HepG2 (cell line): ENCODE data around the gene CDNF. TPM values are rescaled to one million over a fixed set of nuclear protein-coding genes. Genes with fewer than 3 reads are reported as not detected.

ENCODE experiments used
- ATAC-seq: fragments of 200-7000 bp; cut with Tn5 transposase; 3 replicates; pipeline ENCODE4 v1.9.1; 2020; ENCODE audit warnings: mild to moderate bottlenecking, moderate library complexity
- BruUV-seq: library from RNA; stranded (reverse); fragments of 400-500 nt; replicated peaks from 2 replicates; lab custom pipeline; 2021; lab: Mats Ljungman, UMichigan
- CTCF ChIA-PET: fragments of 300-600 bp; formaldehyde crosslinking; extraction: SDS; loops from one replicate; lab custom pipeline; 2021; ENCODE audit warnings: low total read pairs, inconsistent platforms, low intra/inter-chr PET ratio; lab: Yijun Ruan, JAX
- POLR2A ChIA-PET: fragments of 350-600 bp; sonication (Branson Sonifier 250); formaldehyde crosslinking; loops from one replicate; lab custom pipeline; 2020; ENCODE audit warnings: antibody characterized with exemption, inconsistent platforms; lab: Yijun Ruan, JAX
- DNase-seq: peaks from one replicate; pipeline ENCODE4 v3.0.0-alpha.2; 2015; ENCODE audit warnings: low spot score
- FAIRE-seq: peaks from 3 replicates; lab custom pipeline; 2011; peaks lifted over from hg19 to GRCh38; lab: Jason Lieb, UNC
- H2AFZ ChIP-seq: one replicate; pipeline ENCODE4 v1.6.1; 2011; ENCODE audit warnings: low read length, inconsistent platforms
- H3K27ac ChIP-seq: fragments of 300-600 bp; 3 replicates; pipeline ENCODE4 v1.8.0; 2011; ENCODE audit warnings: mixed run types, mild to moderate bottlenecking, mixed read lengths, low read length, inconsistent platforms; ENCODE audit not compliant: insufficient read depth; ENCODE audit errors: extremely low read length
- H3K27me3 ChIP-seq, 2 experiments: fragments of 200-600 bp in 1 of 2; 2 replicates in 1 of 2; 3 replicates in 1 of 2; pipeline versions ENCODE4 v1.6.0 to v1.8.0; 2011; ENCODE audit warnings: low read length in 2 of 2, mild to moderate bottlenecking in 2 of 2, moderate library complexity in 2 of 2, inconsistent platforms in 1 of 2; ENCODE audit not compliant: insufficient read depth in 2 of 2, control insufficient read depth in 1 of 2
- H3K36me3 ChIP-seq, 2 experiments: fragments of 200-600 bp in 1 of 2; replicated peaks in 1 of 2; 2 replicates in 1 of 2; 3 replicates in 1 of 2; pipeline versions ENCODE4 v1.5.1 to v1.8.0; 2011; ENCODE audit warnings: low read length in 2 of 2, inconsistent platforms in 1 of 2; ENCODE audit not compliant: insufficient read depth in 2 of 2, control insufficient read depth in 1 of 2
- H3K4me1 ChIP-seq: 2 replicates; pipeline ENCODE4 v1.5.1; 2012; ENCODE audit warnings: low read length, inconsistent platforms; ENCODE audit not compliant: insufficient read depth
- H3K4me2 ChIP-seq: 2 replicates; pipeline ENCODE4 v1.6.0; 2011; ENCODE audit warnings: low read depth, low read length, inconsistent platforms
- H3K4me3 ChIP-seq, 3 experiments: fragments of 200-600 bp in 1 of 3; sonication (generic), shearing (Covaris generic) in 1 of 3; replicated peaks in 1 of 3; 2 replicates each; pipeline ENCODE4 v1.5.1; 2011 to 2016; ENCODE audit warnings: low read length in 3 of 3, inconsistent platforms in 2 of 3, low read depth in 2 of 3, mild to moderate bottlenecking in 2 of 3, control low read depth in 1 of 3, mixed read lengths in 1 of 3; ENCODE audit not compliant: insufficient read depth in 1 of 3
- H3K79me2 ChIP-seq: one replicate; pipeline ENCODE4 v1.6.1; 2011; ENCODE audit warnings: low read length, inconsistent platforms; ENCODE audit not compliant: insufficient read depth
- H3K9ac ChIP-seq: 2 replicates; pipeline ENCODE4 v1.6.0; 2011; ENCODE audit warnings: mild to moderate bottlenecking, low read depth, low read length, inconsistent platforms; ENCODE audit not compliant: insufficient read depth
- H3K9me3 ChIP-seq: 2 replicates; pipeline ENCODE4 v1.5.1; 2012; ENCODE audit warnings: mild to moderate bottlenecking, low read length
- H4K20me1 ChIP-seq: 2 replicates; pipeline ENCODE4 v1.6.0; 2011; ENCODE audit warnings: inconsistent platforms, mild to moderate bottlenecking, low read length, moderate library complexity; ENCODE audit not compliant: insufficient read depth
- AGO1 ChIP-seq: fragments of 200-400 bp; formaldehyde crosslinking; IDR thresholded peaks from 2 replicates; pipeline ENCODE4 v1.6.1; 2017; ENCODE audit warnings: mild to moderate bottlenecking, low read depth, low read length, moderate library complexity; ENCODE audit not compliant: poor library complexity, severe bottlenecking
- DR1 ChIP-seq: sonication (generic); formaldehyde crosslinking; IDR thresholded peaks from 2 replicates; pipeline ENCODE4 v1.8.0; 2021; ENCODE audit warnings: mild to moderate bottlenecking, missing genetic modification reagents, inconsistent platforms
- DRAP1 ChIP-seq: IDR thresholded peaks from 2 replicates; pipeline ENCODE4 v1.6.1; 2016; ENCODE audit warnings: missing genetic modification reagents, missing compliant biosample characterization
- MBD4 ChIP-seq: IDR thresholded peaks from 2 replicates; pipeline ENCODE4 v1.6.1; 2012; ENCODE audit warnings: low read length, inconsistent platforms, borderline replicate concordance
- NPAS2 ChIP-seq: sonication (generic); formaldehyde crosslinking; IDR thresholded peaks from 2 replicates; pipeline ENCODE4 v1.8.0; 2022; ENCODE audit warnings: mild to moderate bottlenecking, missing genetic modification reagents, borderline replicate concordance
- NRL ChIP-seq: sonication (generic); formaldehyde crosslinking; IDR thresholded peaks from 2 replicates; pipeline ENCODE4 v1.5.0; 2020; ENCODE audit warnings: missing genetic modification reagents, mild to moderate bottlenecking, moderate library complexity, borderline replicate concordance
- PAXIP1 ChIP-seq: sonication (generic); formaldehyde crosslinking; conservative IDR thresholded peaks from 2 replicates; pipeline ENCODE4 v1.4.0; 2020; ENCODE audit warnings: mild to moderate bottlenecking, missing genetic modification reagents, moderate library complexity
- RAD21 ChIP-seq: fragments of 450-650 bp; formaldehyde crosslinking; IDR thresholded peaks from 2 replicates; pipeline ENCODE4 v1.5.0; 2020; ENCODE audit warnings: mild to moderate bottlenecking
- SAP130 ChIP-seq: IDR thresholded peaks from 2 replicates; pipeline ENCODE4 v1.6.1; 2016; ENCODE audit warnings: low read depth
- SMAD9 ChIP-seq: sonication (generic); formaldehyde crosslinking; IDR thresholded peaks from 2 replicates; pipeline ENCODE4 v1.5.1; 2020; ENCODE audit warnings: mild to moderate bottlenecking, missing genetic modification reagents
- STAT5B ChIP-seq: sonication (generic); formaldehyde crosslinking; IDR thresholded peaks from 2 replicates; pipeline ENCODE4 v1.4.0; 2020; ENCODE audit warnings: missing genetic modification reagents
- ZFP90 ChIP-seq: sonication (generic); formaldehyde crosslinking; IDR thresholded peaks from 2 replicates; pipeline ENCODE4 v1.8.0; 2022; ENCODE audit warnings: missing genetic modification reagents, mild to moderate bottlenecking, inconsistent platforms, borderline replicate concordance
- ZNF354B ChIP-seq: sonication (generic); formaldehyde crosslinking; IDR thresholded peaks from 2 replicates; pipeline ENCODE4 v1.8.0; 2022; ENCODE audit warnings: mild to moderate bottlenecking, missing genetic modification reagents
- ZNF414 ChIP-seq: sonication (generic); formaldehyde crosslinking; IDR thresholded peaks from 2 replicates; pipeline ENCODE4 v1.5.0; 2020; ENCODE audit warnings: missing genetic modification reagents
- ZNF766 ChIP-seq: sonication (generic); formaldehyde crosslinking; IDR thresholded peaks from 2 replicates; pipeline ENCODE4 v1.5.0; 2020; ENCODE audit warnings: missing genetic modification reagents, borderline replicate concordance
- ZSCAN9 ChIP-seq: IDR thresholded peaks from 2 replicates; pipeline ENCODE4 v1.6.1; 2016; ENCODE audit warnings: borderline replicate concordance
- WGBS: methylation state at CpG from one replicate; pipeline ENCODE4 v1.1.6; 2017; ENCODE audit warnings: low lambda C conversion rate; 5-methylcytosine and 5-hydroxymethylcytosine counted together
- in situ Hi-C: cut with HindIII; loops from 2 replicates; pipeline ENCODE4 v1.10.0; 2017; ENCODE audit warnings: low pct_unique_long_range_greater_than_20kb; ENCODE audit not compliant: extremely low pct_ligation_motif_present
- intact Hi-C: fragments of 100-400 bp; cut with micrococcal nuclease; formaldehyde crosslinking; loops from one replicate; pipeline ENCODE4 v1.10.0; 2022; ENCODE audit not compliant: unreplicated experiment
- polyA plus RNA-seq, 8 experiments: library from polyadenylated mRNA; depleted of rRNA in 3 of 8; stranded (reverse) in 7 of 8; unstranded in 1 of 8; fragments of >200 nt; fragmentation: Illumina TruSeq in 4 of 8; extraction: Trizol in 4 of 8; gene quantifications; 2 replicates each; pipeline versions ENCODE4 v1.2.1 to v1.2.3, GENCODE V29; 2011 to 2016; ENCODE audit warnings: low read depth in 4 of 8, missing spikeins in 1 of 8, mixed read lengths in 1 of 8; ENCODE audit not compliant: insufficient read depth in 1 of 8
- total RNA-seq, 5 experiments: library from RNA; depleted of rRNA; stranded (reverse); fragments of >200 nt; fragmentation: Illumina TruSeq; extraction: Trizol; gene quantifications; 2 replicates each; pipeline ENCODE4 v1.2.3, GENCODE V29; 2016; ENCODE audit warnings: low read depth in 1 of 5

Gene CDNF
- total and polyA plus RNA-seq, 2 of the 13 experiments (the other 11 are each of a cell fraction or from before 2014, with no cell fraction given) = 0.29 to 0.33 TPM

DNA sequence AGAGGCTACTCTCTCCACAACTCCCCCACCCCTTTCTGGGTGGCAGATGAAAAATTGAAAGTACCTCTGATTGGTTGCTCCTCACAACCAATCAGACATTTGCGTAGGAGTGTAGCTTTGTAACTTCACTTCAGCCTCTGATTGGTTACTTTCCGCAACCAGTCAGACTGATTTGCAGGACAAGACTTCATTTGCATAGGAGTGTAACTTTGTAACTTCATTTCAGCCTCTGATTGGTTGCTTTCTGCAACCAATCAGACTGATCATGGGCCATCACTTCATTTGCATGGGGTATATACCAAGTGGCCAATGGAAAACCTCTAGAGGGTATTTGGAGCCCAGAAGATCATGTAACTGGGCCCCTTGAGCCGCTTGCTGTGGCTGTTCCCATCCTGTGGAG is 25.6 kb downstream of the CDNF start (continued):
- no peak for TF ChIP-seq ZNF414 (CRISPR knock-in tag)
- TF ChIP-seq ZNF766 (CRISPR knock-in tag) = no peak
- TF ChIP-seq DR1 (CRISPR knock-in tag) = 0 out of 2 replicates have a peak, but pooled peaks have one; percentile 29
- 0 out of 2 replicates have a peak, but pooled peaks have one; percentile 48 for TF ChIP-seq DRAP1 (CRISPR knock-in tag)
- no peak for TF ChIP-seq STAT5B
- TF ChIP-seq SAP130 (CRISPR knock-in tag) = 0 out of 2 replicates have a peak, but pooled peaks have one; percentile 32

DNA sequence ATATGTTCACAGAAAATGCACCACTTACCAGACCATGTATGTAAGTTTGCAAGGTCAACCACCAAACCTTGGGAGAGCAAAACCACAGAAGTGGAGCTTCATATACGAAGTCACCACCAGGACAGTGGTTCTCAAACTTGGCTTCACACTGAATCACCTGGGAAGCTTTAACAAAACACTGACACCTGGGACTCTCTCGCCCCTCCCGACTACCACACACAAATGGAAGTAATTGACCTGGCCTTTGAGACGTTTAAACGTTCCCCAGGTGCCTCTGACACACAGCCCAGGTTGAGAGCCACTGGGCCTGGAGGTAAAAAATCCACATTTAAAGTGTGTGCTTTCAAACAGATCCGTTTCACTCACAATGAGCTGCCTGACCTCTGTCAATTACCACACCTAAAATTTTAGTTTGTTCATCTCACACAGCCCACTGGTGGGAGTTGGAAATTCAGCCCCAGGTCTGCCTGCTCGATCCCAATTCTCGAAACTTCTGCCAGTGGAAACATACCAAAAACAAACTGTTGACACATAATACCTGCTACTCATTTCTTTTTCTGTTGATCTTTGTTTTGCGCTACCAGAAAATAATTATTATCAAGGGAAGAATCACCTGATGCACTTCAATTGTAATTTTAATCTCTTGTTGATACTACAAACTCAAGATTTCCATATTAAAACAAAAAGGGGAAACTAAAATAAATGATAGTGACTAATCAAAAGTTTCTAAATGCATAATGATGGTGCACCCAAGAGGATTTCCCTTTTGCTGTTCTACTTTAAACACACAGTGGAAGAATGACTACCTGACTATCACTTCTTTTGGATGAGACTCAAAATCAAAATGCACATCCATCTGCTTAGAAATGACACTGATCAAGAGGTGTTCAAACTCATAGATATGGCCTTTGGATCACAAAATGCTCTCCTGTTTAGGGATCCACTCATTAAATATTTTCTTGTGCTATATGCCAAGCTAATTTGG is 26.6 kb downstream of the CDNF start:
- no peak for ATAC-seq
- Histone ChIP-seq H3K79me2 (no peaks in the 10 kb centered on the region), H3K4me2 (peak overlapping the region; percentile 46; the same call in 1 of the 2 replicates), H4K20me1 (no peaks in the 10 kb centered on the region), H3K27me3 (no peaks in the 10 kb centered on the region; a peak in 1 of 5 replicates), H3K9ac (no peak overlapping the region), H3K4me1 (0 out of 2 replicates have a peak, but pooled peaks cover 7% of the 10 kb centered on the region), H3K9me3 (no peaks in the 10 kb centered on the region), H3K27ac (no peak overlapping the region), H3K36me3 (no peaks in the 10 kb centered on the region), H2AFZ (no peak overlapping the region), H3K4me3 (no peak overlapping the region)
- in situ Hi-C loops = loop anchor here (25.0 kb wide), 1 partner anchor 624 kb away; no protein-coding TSS in a partner anchor
- ChIA-PET POLR2A (interaction anchor here (1.1 kb wide), 1 partner anchor 27 kb away, joined by 3 read pairs; the partner anchor contains the start of genes CDNF, HSPA14 and MSANTD7), CTCF (no interaction called here)
- no TSS peak for BruUV-seq
- WGBS = 15% methylated on average over 9 of the region's 9 CpGs
- FAIRE-seq = no peak
- DNase-seq = no peak
- intact Hi-C loops = no loop called here
- TF ChIP-seq ZFP90 (CRISPR knock-in tag) (no peak), AGO1 (no peak), SAP130 (CRISPR knock-in tag) (no peak), PAXIP1 (CRISPR knock-in tag) (no peak), NPAS2 (CRISPR knock-in tag) (no peak), ZNF354B (no peak), ZSCAN9 (no peak), RAD21 (CRISPR knock-in tag) (no peak), SMAD9 (CRISPR knock-in tag) (no peak), NRL (CRISPR knock-in tag) (no peak), MBD4 (no peak)
